Type B pancreatic cell (in vitro differentiated cells): Measurements from ENCODE around the gene GLOD4. TPM values are rescaled to one million over a fixed set of nuclear protein-coding genes. Genes with fewer than 3 reads are reported as not detected.

ENCODE experiments used
- DNase-seq: peaks from one replicate; pipeline ENCODE4 v3.0.0; 2021; ENCODE audit warnings: mixed read lengths; ENCODE audit not compliant: unreplicated experiment; ENCODE audit errors: extremely low spot score
- H3K27ac Mint-ChIP-seq: 2 replicates; pipeline ENCODE4 v1.8.0; 2021; ENCODE audit warnings: mild to moderate bottlenecking, mixed read lengths
- H3K27me3 Mint-ChIP-seq: 2 replicates; pipeline ENCODE4 v1.8.0; 2021; ENCODE audit warnings: mixed read lengths
- H3K36me3 Mint-ChIP-seq: 2 replicates; pipeline ENCODE4 v1.8.0; 2021; ENCODE audit warnings: mixed read lengths
- H3K4me1 Mint-ChIP-seq: one replicate; pipeline ENCODE4 v1.8.0; 2021; ENCODE audit warnings: mixed read lengths; ENCODE audit not compliant: unreplicated experiment
- H3K4me3 Mint-ChIP-seq: 2 replicates; pipeline ENCODE4 v1.8.0; 2021; ENCODE audit warnings: mild to moderate bottlenecking, mixed read lengths
- H3K9me3 Mint-ChIP-seq: 2 replicates; pipeline ENCODE4 v1.8.0; 2021; ENCODE audit warnings: mixed read lengths
- total RNA-seq: library from RNA; stranded (reverse); gene quantifications from 2 replicates; pipeline ENCODE4 v1.2.1, GENCODE V29; 2021; ENCODE audit warnings: low replicate concordance
- TF ChIP-seq, protein P1 (sequence below): fragments of 200-600 bp; sonication (generic); conservative IDR thresholded peaks from 2 replicates; pipeline ENCODE4 v1.5.0; 2021; ENCODE audit warnings: antibody characterized with exemption, mild to moderate bottlenecking

The GLOD4 gene
- total RNA-seq, 1 donor from 2014 or later: 99.4 TPM

GRCh38 chr17:744937-745336 is 37.1 kb downstream of the GLOD4 start:
- no peak for DNase-seq
- Mint-ChIP-seq H3K27me3 (no peaks in the 10 kb centered on the region), H3K36me3 (peaks cover 46% of the 10 kb centered on the region), H3K9me3 (peaks cover 4% of the 10 kb centered on the region), H3K4me1 (peaks cover 4% of the 10 kb centered on the region), H3K4me3 (no peak overlapping the region), H3K27ac (no peak overlapping the region)
- TF ChIP-seq, protein P1, sequence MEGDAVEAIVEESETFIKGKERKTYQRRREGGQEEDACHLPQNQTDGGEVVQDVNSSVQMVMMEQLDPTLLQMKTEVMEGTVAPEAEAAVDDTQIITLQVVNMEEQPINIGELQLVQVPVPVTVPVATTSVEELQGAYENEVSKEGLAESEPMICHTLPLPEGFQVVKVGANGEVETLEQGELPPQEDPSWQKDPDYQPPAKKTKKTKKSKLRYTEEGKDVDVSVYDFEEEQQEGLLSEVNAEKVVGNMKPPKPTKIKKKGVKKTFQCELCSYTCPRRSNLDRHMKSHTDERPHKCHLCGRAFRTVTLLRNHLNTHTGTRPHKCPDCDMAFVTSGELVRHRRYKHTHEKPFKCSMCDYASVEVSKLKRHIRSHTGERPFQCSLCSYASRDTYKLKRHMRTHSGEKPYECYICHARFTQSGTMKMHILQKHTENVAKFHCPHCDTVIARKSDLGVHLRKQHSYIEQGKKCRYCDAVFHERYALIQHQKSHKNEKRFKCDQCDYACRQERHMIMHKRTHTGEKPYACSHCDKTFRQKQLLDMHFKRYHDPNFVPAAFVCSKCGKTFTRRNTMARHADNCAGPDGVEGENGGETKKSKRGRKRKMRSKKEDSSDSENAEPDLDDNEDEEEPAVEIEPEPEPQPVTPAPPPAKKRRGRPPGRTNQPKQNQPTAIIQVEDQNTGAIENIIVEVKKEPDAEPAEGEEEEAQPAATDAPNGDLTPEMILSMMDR: no peak

DNA sequence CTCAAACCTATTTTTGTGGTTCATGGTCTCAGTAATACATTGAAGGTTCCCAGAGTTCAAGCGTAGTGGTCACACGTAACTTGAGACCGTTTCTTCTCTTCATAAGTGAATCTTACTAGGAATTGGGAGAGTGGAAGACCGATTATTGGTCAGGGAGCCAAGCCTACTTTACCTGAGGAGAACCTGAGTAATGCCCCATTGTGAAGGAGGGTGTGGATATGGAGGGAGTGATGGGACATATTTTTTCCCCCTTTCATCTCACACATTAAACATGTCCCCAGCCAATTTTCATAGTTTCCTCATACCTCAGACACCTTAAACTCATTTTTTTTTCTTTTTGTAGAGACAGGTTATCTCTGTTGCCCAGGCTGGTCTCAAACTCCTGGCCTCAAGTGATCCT is 38.9 kb downstream of the GLOD4 start:
- H3K9me3 Mint-ChIP-seq: peaks cover 4% of the 10 kb centered on the region
- DNase-seq: no peak
- TF ChIP-seq, protein P1: no peak
- H3K4me3 Mint-ChIP-seq: no peak overlapping the region
- peaks cover 36% of the 10 kb centered on the region for H3K36me3 Mint-ChIP-seq
- H3K4me1 Mint-ChIP-seq: no peaks in the 10 kb centered on the region
- no peaks in the 10 kb centered on the region for H3K27me3 Mint-ChIP-seq
- no peak overlapping the region for H3K27ac Mint-ChIP-seq

- no peak for DNase-seq
- Mint-ChIP-seq H3K4me1 (no peaks in the 10 kb centered on the region), H3K27ac (no peak overlapping the region), H3K36me3 (peaks cover 32% of the 10 kb centered on the region), H3K27me3 (no peaks in the 10 kb centered on the region), H3K9me3 (no peaks in the 10 kb centered on the region), H3K4me3 (no peak overlapping the region)
- TF ChIP-seq, protein P1: no peak
These were observed 39.8 kb downstream of the GLOD4 start for GRCh38 chr17:742147-742793.

DNA sequence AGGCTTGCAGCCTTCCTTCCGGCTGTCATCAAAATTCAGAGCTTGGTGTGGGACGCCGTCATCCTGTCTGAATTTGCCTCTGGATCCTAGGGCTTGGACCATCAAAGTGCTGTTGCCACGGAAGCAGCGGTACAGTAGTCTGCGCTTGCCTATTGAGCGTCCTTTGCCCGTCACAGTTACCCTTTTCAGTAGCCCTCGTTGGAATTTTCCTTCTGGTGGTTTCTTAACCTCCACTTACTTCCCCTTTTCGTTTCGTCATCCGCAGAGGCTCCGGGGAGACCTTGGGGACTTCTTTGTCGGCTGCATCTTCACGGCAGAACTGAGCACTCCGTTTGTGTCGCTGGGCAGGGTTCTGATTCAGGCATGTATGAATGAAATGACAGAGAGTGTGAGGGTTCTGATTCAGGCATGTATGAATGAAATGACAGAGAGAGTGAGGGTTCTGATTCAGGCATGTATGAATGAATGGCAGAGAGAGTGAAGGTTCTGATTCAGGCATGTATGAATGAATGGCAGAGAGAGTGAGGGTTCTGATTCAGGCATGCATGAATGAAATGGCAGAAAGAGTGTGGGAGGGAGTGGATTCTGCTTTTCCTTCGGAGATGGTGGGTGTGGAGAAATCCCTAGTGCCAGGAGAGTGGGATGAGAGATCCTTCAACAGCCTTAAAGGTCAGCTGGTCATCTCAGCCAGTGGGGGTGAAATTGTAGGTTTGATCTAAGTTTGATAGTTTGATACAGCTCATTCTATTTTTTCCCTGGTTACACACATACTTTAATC is 41.7 kb downstream of the GLOD4 start:
- H3K36me3 Mint-ChIP-seq: peaks cover 35% of the 10 kb centered on the region
- peaks cover 5% of the 10 kb centered on the region for H3K4me1 Mint-ChIP-seq
- H3K9me3 Mint-ChIP-seq: no peaks in the 10 kb centered on the region
- H3K27me3 Mint-ChIP-seq: no peaks in the 10 kb centered on the region
- H3K4me3 Mint-ChIP-seq: no peak overlapping the region
- no peak overlapping the region for H3K27ac Mint-ChIP-seq
- no peak for DNase-seq
- TF ChIP-seq, protein P1: no peak

- no peak for DNase-seq
- Mint-ChIP-seq H3K4me3 (no peak overlapping the region), H3K9me3 (no peaks in the 10 kb centered on the region), H3K4me1 (peaks cover 14% of the 10 kb centered on the region), H3K27me3 (no peaks in the 10 kb centered on the region), H3K27ac (no peak overlapping the region), H3K36me3 (peaks cover 30% of the 10 kb centered on the region)
- TF ChIP-seq, protein P1: no peak
These were observed 44.4 kb downstream of the GLOD4 start for GRCh38 chr17:737561-738113.
